Measurements from ENCODE around the gene ZNF91.

GRCh38 chr19:23402388-23402787, 7.1 kb upstream of the ZNF91 start:
- no peak for TF ChIP-seq CTCF (IDR thresholded peaks at IDR 0.05; ENCODE audit: low read depth, low read length, poor library complexity, severe bottlenecking)
- no peak for TF ChIP-seq EZH2phosphoT487 (IDR thresholded peaks at IDR 0.05; ENCODE audit: borderline replicate concordance, low read length)
